HUES64 (cell line): Measurements from ENCODE around the gene STK38L.

Source experiments
- H3K27ac ChIP-seq: 2 replicates; pipeline ENCODE4 v1.7.0; 2013; ENCODE audit warnings: low read depth, low read length, inconsistent platforms
- H3K27me3 ChIP-seq: 2 replicates; pipeline ENCODE4 v1.6.1; 2013; ENCODE audit warnings: mild to moderate bottlenecking, low read length; ENCODE audit not compliant: insufficient read depth
- H3K36me3 ChIP-seq: 2 replicates; pipeline ENCODE4 v1.6.1; 2013; ENCODE audit warnings: mild to moderate bottlenecking, low read length; ENCODE audit not compliant: insufficient read depth
- H3K4me1 ChIP-seq: 2 replicates; pipeline ENCODE4 v1.6.1; 2013; ENCODE audit warnings: mild to moderate bottlenecking, low read length, moderate library complexity; ENCODE audit not compliant: insufficient read depth
- H3K4me3 ChIP-seq: 2 replicates; pipeline ENCODE4 v1.5.1; 2013; ENCODE audit warnings: mild to moderate bottlenecking, low read length, moderate library complexity
- H3K9ac ChIP-seq: 2 replicates; pipeline ENCODE4 v1.6.1; 2013; ENCODE audit warnings: mild to moderate bottlenecking, low read depth, low read length
- H3K9me3 ChIP-seq: 2 replicates; pipeline ENCODE4 v1.6.1; 2013; ENCODE audit warnings: low read depth, low read length; ENCODE audit not compliant: insufficient read depth
- WGBS: fragments of 150-250, 120-280 bp; methylation state at CpG from one replicate; pipeline ENCODE4 v1.1.7; 2013; ENCODE audit warnings: missing lambda C conversion rate; 5-methylcytosine and 5-hydroxymethylcytosine counted together

STK38L gene

GRCh38 chr12:27330846-27331245 lies 86.8 kb downstream of the STK38L start:
- H3K9me3 ChIP-seq = no peaks in the 10 kb centered on the region

DNA sequence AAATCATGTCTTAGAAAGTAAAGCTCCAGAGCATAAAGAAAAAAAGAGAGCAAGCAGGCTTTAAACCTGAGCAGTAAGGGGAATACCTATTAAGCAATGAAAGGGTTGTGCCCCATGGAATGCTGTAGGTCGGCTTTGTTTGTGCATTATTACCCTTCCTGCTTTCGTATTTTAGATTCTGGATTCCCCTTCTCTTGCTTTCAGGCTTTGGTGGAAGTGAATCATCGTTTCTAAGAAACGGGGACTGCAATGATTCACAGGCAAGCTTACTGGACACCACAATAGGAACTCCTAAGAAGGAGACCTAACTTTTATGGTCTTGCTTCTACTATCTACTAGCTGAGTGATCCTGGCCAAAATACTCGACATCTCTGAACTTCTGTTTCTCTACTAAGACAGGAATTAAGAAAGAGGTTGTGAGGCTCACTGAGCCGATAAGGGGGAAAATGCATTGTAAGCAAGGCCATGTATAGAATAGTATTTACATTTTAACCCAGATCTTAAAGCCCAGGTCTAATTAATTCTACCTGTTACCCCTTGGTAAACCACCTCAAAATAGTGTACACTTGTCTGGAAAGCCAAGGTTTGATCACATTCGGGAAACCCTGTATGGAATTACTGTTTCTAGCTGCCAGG lies 87.3 kb downstream of the STK38L start:
- Histone ChIP-seq H3K27ac (no peak overlapping the region), H3K9me3 (no peaks in the 10 kb centered on the region), H3K4me3 (peak overlapping the region; percentile 14; the same call in 1 of the 2 replicates), H3K27me3 (peaks cover 42% of the 10 kb centered on the region), H3K4me1 (peaks cover 24% of the 10 kb centered on the region), H3K9ac (peak overlapping the region; percentile 38; the same call in 1 of the 2 replicates), H3K36me3 (no peaks in the 10 kb centered on the region)
- 81% methylated on average over 6 of the region's 7 CpGs for WGBS

More at GRCh38 chr12:27330846-27331245, 86.8 kb downstream of the STK38L start:
- WGBS = 78% methylated on average over 1 of the region's 1 CpG
- Histone ChIP-seq H3K4me1 (peaks cover 24% of the 10 kb centered on the region), H3K9ac (peak overlapping the region; percentile 38; the same call in 1 of the 2 replicates), H3K36me3 (0 out of 2 replicates have a peak, but pooled peaks cover 4% of the 10 kb centered on the region), H3K27ac (no peak overlapping the region), H3K27me3 (peaks cover 42% of the 10 kb centered on the region), H3K4me3 (no peak overlapping the region)

DNA sequence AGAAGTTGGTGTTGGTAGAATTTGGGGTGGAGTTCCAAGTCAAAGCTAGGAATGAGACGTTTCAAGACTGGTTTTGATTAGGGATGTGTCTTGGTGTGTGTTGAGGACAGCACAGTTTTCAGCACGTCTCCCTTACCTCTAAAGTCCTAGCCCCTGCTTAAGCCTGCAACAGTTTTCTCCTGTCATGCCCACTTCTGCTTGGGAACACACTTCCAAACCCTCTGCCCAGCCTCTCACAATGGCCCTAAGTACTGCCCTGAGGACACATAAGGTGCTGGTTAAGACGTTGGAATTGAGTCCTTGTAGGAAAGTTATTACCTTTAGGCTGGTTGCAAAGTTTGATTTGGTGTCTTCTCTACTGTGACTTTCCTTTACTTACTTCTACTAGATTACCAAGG lies 87.8 kb downstream of the STK38L start:
- peak overlapping the region; percentile 67 for H3K4me3 ChIP-seq
- WGBS = 63% methylated on average over 2 of the region's 3 CpGs
- no peaks in the 10 kb centered on the region for H3K36me3 ChIP-seq
- H3K9ac ChIP-seq = no peak overlapping the region
- peaks cover 42% of the 10 kb centered on the region for H3K27me3 ChIP-seq
- H3K27ac ChIP-seq = no peak overlapping the region
- peaks cover 24% of the 10 kb centered on the region for H3K4me1 ChIP-seq
- no peaks in the 10 kb centered on the region for H3K9me3 ChIP-seq

DNA sequence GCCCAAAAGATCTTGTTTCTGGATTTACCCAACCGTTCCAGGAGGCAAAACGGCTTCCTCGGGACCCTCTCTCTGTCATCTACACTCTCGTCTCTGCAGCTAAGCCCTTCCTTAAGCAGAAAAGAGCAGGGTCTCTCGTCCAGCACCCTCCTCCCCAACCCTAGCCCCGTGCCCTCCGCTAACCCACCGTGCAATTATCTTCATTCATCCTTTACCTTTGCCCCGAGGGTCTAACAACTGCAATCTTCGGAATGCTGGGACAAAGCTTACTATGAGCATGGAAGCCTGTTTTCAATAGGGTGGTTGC lies 88.3 kb downstream of the STK38L start:
- Histone ChIP-seq H3K9ac (peak overlapping the region; percentile 86), H3K4me3 (peak overlapping the region; percentile 67), H3K9me3 (no peaks in the 10 kb centered on the region), H3K27me3 (peaks cover 42% of the 10 kb centered on the region), H3K27ac (no peak overlapping the region), H3K36me3 (no peaks in the 10 kb centered on the region), H3K4me1 (peaks cover 24% of the 10 kb centered on the region)
- 7% methylated on average over 10 of the region's 10 CpGs for whole genome bisulfite sequencing

DNA sequence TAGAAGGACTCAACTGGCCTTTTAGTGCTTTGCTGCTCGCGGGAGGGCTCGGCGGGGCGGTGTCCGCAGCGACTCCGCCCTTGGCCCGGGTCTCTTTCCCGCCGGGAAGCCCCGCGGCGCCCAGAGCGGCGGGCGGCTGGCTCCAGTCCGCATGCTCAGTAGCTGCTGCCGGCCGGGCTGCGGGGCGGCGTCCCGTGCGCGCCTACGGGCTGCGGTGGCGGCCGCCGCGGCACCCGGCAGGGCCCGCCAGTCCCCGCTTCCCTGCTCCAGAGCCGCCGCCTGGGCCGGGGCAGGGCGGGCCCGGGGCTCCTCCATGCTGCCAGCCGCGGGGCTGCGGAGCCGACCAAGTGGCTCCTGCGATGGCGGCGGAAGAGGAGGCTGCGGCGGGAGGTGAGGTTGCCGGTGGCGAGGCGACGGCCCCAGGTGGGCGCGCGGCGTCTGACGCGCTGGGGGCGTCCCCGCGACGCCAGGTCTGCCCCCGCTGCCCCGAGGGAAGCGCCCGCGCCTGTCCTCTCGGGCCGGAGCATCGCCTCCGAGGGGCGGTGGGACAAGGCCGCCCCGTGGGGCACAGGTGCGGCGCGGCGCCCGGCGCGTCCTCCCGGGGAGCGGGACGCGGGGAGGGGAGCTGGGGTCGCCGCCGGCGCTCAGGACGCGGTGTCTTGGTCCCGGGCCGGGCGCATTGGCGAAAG lies 88.8 kb downstream of the STK38L start, which contains the start of gene BMAL2:
TSS of gene BMAL2 (plus strand) at position 123 of the 689 bp plus-strand sequence. CDS start at position 360, 237 bp downstream.
- Histone ChIP-seq H3K9ac (peak within 1 kb of the TSS; percentile 86), H3K9me3 (no peaks in the 10 kb centered on the region), H3K36me3 (no peaks in the 10 kb centered on the region), H3K4me1 (peaks cover 24% of the 10 kb centered on the region), H3K27ac (no peak within 1 kb of the TSS), H3K27me3 (peaks cover 42% of the 10 kb centered on the region), H3K4me3 (peak within 1 kb of the TSS; percentile 67)
- under 1% methylated on average over 95 of the region's 96 CpGs for WGBS

GRCh38 chr12:27333403-27334009 lies 89.4 kb downstream of the STK38L start:
- under 1% methylated on average over 40 of the region's 40 CpGs for WGBS
- no peaks in the 10 kb centered on the region for H3K36me3 ChIP-seq

DNA sequence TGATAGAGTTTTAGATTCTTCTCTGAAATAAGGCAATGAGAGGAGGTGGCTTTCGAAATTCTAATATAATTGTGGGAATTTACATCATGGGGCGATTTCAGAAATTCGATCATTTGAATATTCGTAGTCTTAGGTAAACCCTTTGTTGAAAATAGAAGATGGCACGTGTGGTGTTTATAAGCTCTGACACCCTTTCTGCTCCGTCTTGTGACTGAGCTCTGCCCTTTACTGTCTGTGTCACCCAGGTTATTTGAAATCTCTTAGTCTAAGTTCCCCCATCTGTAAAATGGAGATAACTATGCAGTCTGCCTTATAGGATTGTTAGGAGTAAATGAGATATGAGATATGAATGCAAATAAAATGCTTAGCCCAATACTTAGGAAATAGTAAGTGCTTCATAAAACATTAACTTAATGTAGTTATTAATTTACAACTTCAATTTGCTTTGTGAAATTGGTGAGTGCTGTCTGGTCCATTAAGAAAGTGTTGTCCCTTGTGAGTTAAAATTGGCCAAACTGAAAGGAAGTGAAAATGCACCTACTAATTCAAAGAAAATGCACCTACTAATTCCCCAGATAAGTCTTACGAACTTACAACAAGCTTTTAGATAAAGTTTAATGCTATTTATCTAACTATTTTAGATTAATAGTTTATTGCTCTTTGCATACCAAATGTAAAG lies 90.1 kb downstream of the STK38L start:
- H3K36me3 ChIP-seq = no peaks in the 10 kb centered on the region
- no peak overlapping the region for H3K27ac ChIP-seq
- peaks cover 42% of the 10 kb centered on the region for H3K27me3 ChIP-seq
- H3K9ac ChIP-seq = peak overlapping the region; percentile 86; the same call in 1 of the 2 replicates
- peaks cover 24% of the 10 kb centered on the region for H3K4me1 ChIP-seq
- H3K9me3 ChIP-seq = no peaks in the 10 kb centered on the region
- H3K4me3 ChIP-seq = peak overlapping the region; percentile 67
- 30% methylated on average over 6 of the region's 7 CpGs for WGBS

More at GRCh38 chr12:27333403-27334009, 89.4 kb downstream of the STK38L start:
- Histone ChIP-seq H3K9ac (peak overlapping the region; percentile 86), H3K4me1 (peaks cover 24% of the 10 kb centered on the region), H3K27ac (no peak overlapping the region), H3K27me3 (peaks cover 42% of the 10 kb centered on the region), H3K4me3 (peak overlapping the region; percentile 67), H3K9me3 (no peaks in the 10 kb centered on the region)

DNA sequence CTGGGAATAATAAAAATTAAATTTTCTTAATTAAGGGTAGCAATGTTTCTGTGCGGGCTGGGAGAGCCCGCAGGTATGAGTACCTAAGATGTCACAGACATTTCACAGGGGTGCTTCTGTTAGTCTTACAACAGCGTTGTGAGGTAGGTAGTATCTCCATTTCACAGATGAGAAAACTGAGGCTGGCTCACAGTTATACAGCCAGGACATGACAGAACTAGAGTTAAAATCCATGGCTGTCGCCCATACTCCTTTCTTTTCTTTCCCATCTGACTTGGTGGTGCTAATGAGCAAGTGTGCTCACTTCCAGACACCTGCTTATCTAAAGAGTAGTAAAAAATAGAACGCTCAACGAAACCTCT lies 90.6 kb downstream of the STK38L start:
- peaks cover 24% of the 10 kb centered on the region for H3K4me1 ChIP-seq
- H3K27me3 ChIP-seq = peaks cover 42% of the 10 kb centered on the region
- 71% methylated on average over 4 of the region's 6 CpGs for WGBS
- H3K9me3 ChIP-seq = no peaks in the 10 kb centered on the region
- no peak overlapping the region for H3K27ac ChIP-seq
- no peaks in the 10 kb centered on the region for H3K36me3 ChIP-seq
- no peak overlapping the region for H3K4me3 ChIP-seq
- H3K9ac ChIP-seq = no peak overlapping the region

- H3K9ac ChIP-seq = no peak overlapping the region
- H3K4me3 ChIP-seq = no peak overlapping the region
- H3K27ac ChIP-seq = no peak overlapping the region
These were observed 91.5 kb downstream of the STK38L start for GRCh38 chr12:27335364-27336281.

DNA sequence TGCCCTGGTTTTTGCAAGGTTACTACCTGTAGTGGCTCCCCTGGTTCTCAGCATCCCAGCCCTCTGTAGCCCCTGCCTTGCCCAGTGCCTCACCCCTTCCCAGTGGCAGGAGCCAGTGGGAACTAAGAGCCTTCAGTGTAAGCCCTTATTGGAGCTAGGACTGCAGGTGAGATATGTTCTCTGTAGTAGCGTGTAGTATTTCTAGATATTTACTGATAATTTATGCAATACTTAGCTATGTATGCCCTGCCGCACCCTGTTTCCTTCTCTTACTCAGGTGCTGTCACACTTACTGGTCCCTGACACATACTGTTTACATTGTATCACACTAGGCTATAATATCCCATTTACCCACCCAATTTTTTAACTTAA lies 92.2 kb downstream of the STK38L start:
- H3K27ac ChIP-seq = no peak overlapping the region
- peaks cover 36% of the 10 kb centered on the region for H3K27me3 ChIP-seq
- H3K4me3 ChIP-seq = no peak overlapping the region
- WGBS = 97% methylated on average over 2 of the region's 2 CpGs
- peaks cover 20% of the 10 kb centered on the region for H3K4me1 ChIP-seq
- H3K9ac ChIP-seq = no peak overlapping the region
- H3K36me3 ChIP-seq = no peaks in the 10 kb centered on the region
- H3K9me3 ChIP-seq = no peaks in the 10 kb centered on the region

More at GRCh38 chr12:27335364-27336281, 91.5 kb downstream of the STK38L start:
- peaks cover 42% of the 10 kb centered on the region for H3K27me3 ChIP-seq
- WGBS = 86% methylated on average over 4 of the region's 5 CpGs
- H3K36me3 ChIP-seq = no peaks in the 10 kb centered on the region
- H3K4me1 ChIP-seq = peaks cover 24% of the 10 kb centered on the region
- no peaks in the 10 kb centered on the region for H3K9me3 ChIP-seq
